HL-60 (cell line): ENCODE measurements around the gene AURKA.

Experiments used
- CTCF ChIP-seq: IDR thresholded peaks from one replicate; pipeline ENCODE4 v1.5.1; 2011; ENCODE audit warnings: low read length, control low read depth, inconsistent platforms; ENCODE audit not compliant: insufficient read depth
- GABPA ChIP-seq: IDR thresholded peaks from 2 replicates; pipeline ENCODE4 v1.6.1; 2012; ENCODE audit warnings: low read depth

DNA sequence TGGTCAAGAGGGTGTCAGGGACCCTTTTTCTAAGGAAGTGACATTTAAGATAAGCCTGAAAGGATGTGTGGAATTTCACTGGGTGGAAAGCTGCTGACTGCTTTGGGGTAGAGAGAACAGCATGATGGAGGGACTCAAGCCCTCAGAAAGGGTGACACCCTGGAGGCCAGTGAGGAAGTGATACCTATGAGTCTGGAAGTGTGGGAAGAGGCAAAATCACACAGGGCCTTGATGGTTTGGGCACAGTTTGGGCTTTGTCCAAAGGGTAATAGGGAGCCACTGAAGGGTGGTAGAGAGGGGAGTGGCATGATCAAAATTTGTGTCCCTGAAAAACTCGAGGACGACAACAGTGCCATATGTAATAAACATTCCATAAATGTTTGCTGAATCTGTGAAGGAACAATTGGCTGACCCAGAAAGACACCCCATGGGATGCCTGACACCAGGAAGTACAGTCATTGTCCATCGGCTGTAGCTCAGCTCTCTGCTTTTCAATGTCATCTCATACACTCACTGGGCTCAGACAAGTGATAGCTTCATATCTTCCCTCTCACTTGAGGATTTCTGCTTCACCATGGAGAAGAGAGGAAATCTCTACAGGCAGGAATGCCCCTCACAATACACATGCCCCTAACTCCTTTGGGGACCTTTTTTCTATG, 41.3 kb upstream of the AURKA start:
- no peak for TF ChIP-seq GABPA
- TF ChIP-seq CTCF, result no peak
